Measurements from ENCODE around the gene FAM50A. TPM values are rescaled to one million over a fixed set of nuclear protein-coding genes. Genes with fewer than 3 reads are reported as not detected.

The FAM50A gene
- total RNA-seq, 2 donors from 2014 or later: 49.6 to 56.6 TPM

GRCh38 chrX:154402622-154403127 is 41.3 kb upstream of the FAM50A start:
- ATAC-seq (replicated peaks in 1 of 2): peak in 1 of 2 donors; percentile 8
- no peak overlapping the region for H3K4me3 Mint-ChIP-seq
- DNase-seq: peak in 1 of 2 donors; percentile 18
- peak overlapping the region; percentile 2 for H3K27ac Mint-ChIP-seq
- H3K4me1 Mint-ChIP-seq (ENCODE audit: low read depth): peaks cover 10% of the 10 kb centered on the region
- H3K9me3 Mint-ChIP-seq: no peaks in the 10 kb centered on the region
- H3K36me3 Mint-ChIP-seq (ENCODE audit: insufficient read depth in 2 of 2): peaks cover 18 to 20% of the 10 kb centered on the region in 2 donors
- no peaks in the 10 kb centered on the region for H3K27me3 Mint-ChIP-seq (ENCODE audit: low read depth)

- DNase-seq: no peak
- H3K4me3 Mint-ChIP-seq: no peak overlapping the region
- H3K36me3 Mint-ChIP-seq (ENCODE audit: insufficient read depth in 2 of 2): peaks cover 14 to 18% of the 10 kb centered on the region in 2 donors
- no peaks in the 10 kb centered on the region for H3K27me3 Mint-ChIP-seq (ENCODE audit: low read depth)
- ATAC-seq (replicated peaks in 1 of 2): peak in 1 of 2 donors; percentile 2
- H3K27ac Mint-ChIP-seq: no peak overlapping the region
- H3K9me3 Mint-ChIP-seq: no peaks in the 10 kb centered on the region
- H3K4me1 Mint-ChIP-seq (ENCODE audit: low read depth): peaks cover 10% of the 10 kb centered on the region
These were observed 40.7 kb upstream of the FAM50A start for GRCh38 chrX:154403192-154403591.

- no peak overlapping the region for H3K4me3 Mint-ChIP-seq
- H3K27me3 Mint-ChIP-seq (ENCODE audit: low read depth): no peaks in the 10 kb centered on the region
- H3K27ac Mint-ChIP-seq: peak overlapping the region; percentile 86
These were observed 40.1 kb upstream of the FAM50A start for GRCh38 chrX:154403858-154404257.

GRCh38 chrX:154404625-154405192 is 39.2 kb upstream of the FAM50A start:
- ATAC-seq (replicated peaks in 1 of 2) (no peak), DNase-seq (no peak)
- Mint-ChIP-seq H3K9me3 (no peaks in the 10 kb centered on the region), H3K27me3 (ENCODE audit: low read depth) (no peaks in the 10 kb centered on the region), H3K4me1 (ENCODE audit: low read depth) (peaks cover 6% of the 10 kb centered on the region), H3K36me3 (ENCODE audit: insufficient read depth in 2 of 2) (peaks cover 6 to 7% of the 10 kb centered on the region in 2 donors), H3K4me3 (no peak overlapping the region), H3K27ac (peak overlapping the region; percentile 86)

More at GRCh38 chrX:154403858-154404257, 40.1 kb upstream of the FAM50A start:
- DNase-seq (no peak), ATAC-seq (replicated peaks in 1 of 2) (no peak)
- Mint-ChIP-seq H3K4me1 (ENCODE audit: low read depth) (peaks cover 10% of the 10 kb centered on the region), H3K36me3 (ENCODE audit: insufficient read depth in 2 of 2) (peaks cover 12 to 13% of the 10 kb centered on the region in 2 donors), H3K9me3 (no peaks in the 10 kb centered on the region)

- peak overlapping the region; percentile 24 for H3K27ac Mint-ChIP-seq
- DNase-seq: no peak
- no peaks in the 10 kb centered on the region for H3K9me3 Mint-ChIP-seq
- no peak for ATAC-seq (replicated peaks in 1 of 2)
- peak overlapping the region in 1 of 2 donors; percentile 54 for H3K4me3 Mint-ChIP-seq
- peaks cover 2 to 6% of the 10 kb centered on the region in 2 donors for H3K36me3 Mint-ChIP-seq (ENCODE audit: insufficient read depth in 2 of 2)
- peaks cover 6% of the 10 kb centered on the region for H3K4me1 Mint-ChIP-seq (ENCODE audit: low read depth)
- H3K27me3 Mint-ChIP-seq (ENCODE audit: low read depth): no peaks in the 10 kb centered on the region
These were observed 35.2 kb upstream of the FAM50A start for GRCh38 chrX:154408659-154409221.

- Mint-ChIP-seq H3K27ac (peak within 1 kb of the TSS; percentile 42), H3K27me3 (ENCODE audit: low read depth) (no peaks in the 10 kb centered on the region), H3K9me3 (no peaks in the 10 kb centered on the region), H3K4me3 (peak within 1 kb of the TSS; percentile 57 to 59), H3K36me3 (ENCODE audit: insufficient read depth in 2 of 2) (peaks cover 5 to 6% of the 10 kb centered on the region in 2 donors), H3K4me1 (ENCODE audit: low read depth) (peaks cover 6% of the 10 kb centered on the region)
- ATAC-seq (replicated peaks in 1 of 2) (no peak), DNase-seq (peak in 1 of 2 donors; percentile 24)
These were observed 34.6 kb upstream of the FAM50A start, which contains the start of gene DNASE1L1 for GRCh38 chrX:154409222-154409871. TSS of gene DNASE1L1 (minus strand) at chrX:154409254. CDS start at chrX:154405568, 3,686 bp downstream.

GRCh38 chrX:154411981-154412340 is 32.0 kb upstream of the FAM50A start:
- Mint-ChIP-seq H3K27ac (peak overlapping the region; percentile 19), H3K27me3 (ENCODE audit: low read depth) (peaks cover 6% of the 10 kb centered on the region), H3K36me3 (ENCODE audit: insufficient read depth in 2 of 2) (peaks cover 6 to 8% of the 10 kb centered on the region in 2 donors), H3K4me3 (peak overlapping the region; percentile 86 to 87), H3K9me3 (no peaks in the 10 kb centered on the region), H3K4me1 (ENCODE audit: low read depth) (peaks cover 6% of the 10 kb centered on the region)
- peak; percentile 67 to 70 for DNase-seq
- peak; percentile 83 to 85 for ATAC-seq (replicated peaks in 1 of 2)

GRCh38 chrX:154412468-154412867 is 31.5 kb upstream of the FAM50A start:
- Mint-ChIP-seq H3K9me3 (no peaks in the 10 kb centered on the region), H3K27me3 (ENCODE audit: low read depth) (peaks cover 6% of the 10 kb centered on the region), H3K4me3 (peak overlapping the region; percentile 86 to 87), H3K27ac (peak overlapping the region; percentile 77), H3K36me3 (ENCODE audit: insufficient read depth in 2 of 2) (peaks cover 6 to 8% of the 10 kb centered on the region in 2 donors), H3K4me1 (ENCODE audit: low read depth) (peaks cover 6% of the 10 kb centered on the region)
- ATAC-seq (replicated peaks in 1 of 2) (peak; percentile 37 to 48), DNase-seq (peak; percentile 23 to 26)

- H3K36me3 Mint-ChIP-seq (ENCODE audit: insufficient read depth in 2 of 2): peaks cover 6 to 8% of the 10 kb centered on the region in 2 donors
- DNase-seq: no peak
- H3K4me1 Mint-ChIP-seq (ENCODE audit: low read depth): peaks cover 6% of the 10 kb centered on the region
- H3K9me3 Mint-ChIP-seq: no peaks in the 10 kb centered on the region
- ATAC-seq (replicated peaks in 1 of 2): no peak
- peaks cover 6% of the 10 kb centered on the region for H3K27me3 Mint-ChIP-seq (ENCODE audit: low read depth)
- H3K4me3 Mint-ChIP-seq: peak overlapping the region; percentile 86 to 87
- H3K27ac Mint-ChIP-seq: no peak overlapping the region
These were observed 30.8 kb upstream of the FAM50A start for GRCh38 chrX:154413142-154413541.

GRCh38 chrX:154417157-154417556 is 26.8 kb upstream of the FAM50A start:
- H3K4me3 Mint-ChIP-seq: no peak overlapping the region
- no peaks in the 10 kb centered on the region for H3K9me3 Mint-ChIP-seq
- H3K36me3 Mint-ChIP-seq (ENCODE audit: insufficient read depth in 2 of 2): peaks cover 0 to 11% of the 10 kb centered on the region in 2 donors
- ATAC-seq (replicated peaks in 1 of 2) (no peak), DNase-seq (no peak)
- peaks cover 6% of the 10 kb centered on the region for H3K27me3 Mint-ChIP-seq (ENCODE audit: low read depth)
- peak overlapping the region; percentile 54 for H3K27ac Mint-ChIP-seq
- H3K4me1 Mint-ChIP-seq (ENCODE audit: low read depth): peaks cover 11% of the 10 kb centered on the region

GRCh38 chrX:154419189-154419588 is 24.8 kb upstream of the FAM50A start:
- Mint-ChIP-seq H3K4me3 (no peak overlapping the region), H3K36me3 (ENCODE audit: insufficient read depth in 2 of 2) (peaks cover 0 to 5% of the 10 kb centered on the region in 2 donors), H3K9me3 (no peaks in the 10 kb centered on the region), H3K27ac (no peak overlapping the region), H3K4me1 (ENCODE audit: low read depth) (peaks cover 5% of the 10 kb centered on the region), H3K27me3 (ENCODE audit: low read depth) (peaks cover 12% of the 10 kb centered on the region)
- ATAC-seq (replicated peaks in 1 of 2) (no peak), DNase-seq (no peak)

- Mint-ChIP-seq H3K27ac (no peak overlapping the region), H3K9me3 (no peaks in the 10 kb centered on the region), H3K36me3 (ENCODE audit: insufficient read depth in 2 of 2) (peaks cover 0 to 5% of the 10 kb centered on the region in 2 donors), H3K27me3 (ENCODE audit: low read depth) (peaks cover 12% of the 10 kb centered on the region), H3K4me1 (ENCODE audit: low read depth) (peaks cover 5% of the 10 kb centered on the region), H3K4me3 (no peak overlapping the region)
- ATAC-seq (replicated peaks in 1 of 2) (no peak), DNase-seq (no peak)
These were observed 24.1 kb upstream of the FAM50A start for GRCh38 chrX:154419688-154420401.

GRCh38 chrX:154420402-154420756 is 23.6 kb upstream of the FAM50A start:
- Mint-ChIP-seq H3K9me3 (no peaks in the 10 kb centered on the region), H3K27ac (no peak overlapping the region), H3K4me1 (ENCODE audit: low read depth) (peaks cover 5% of the 10 kb centered on the region), H3K4me3 (no peak overlapping the region), H3K36me3 (ENCODE audit: insufficient read depth in 2 of 2) (peaks cover 0 to 4% of the 10 kb centered on the region in 2 donors), H3K27me3 (ENCODE audit: low read depth) (peaks cover 12% of the 10 kb centered on the region)
- DNase-seq (no peak), ATAC-seq (replicated peaks in 1 of 2) (no peak)

All from activated T-cell treated with anti-CD3 and anti-CD28 coated beads, Interleukin-2, amount 50 U/mL, for 72 hours (primary cell).